Amniotic stem cell (primary cell): ENCODE data around the gene SSBP2.

ENCODE experiments used
- DNase-seq: peaks from one replicate; lab custom pipeline; 2025; lab: John Stamatoyannopoulos, UW

The SSBP2 gene

DNA sequence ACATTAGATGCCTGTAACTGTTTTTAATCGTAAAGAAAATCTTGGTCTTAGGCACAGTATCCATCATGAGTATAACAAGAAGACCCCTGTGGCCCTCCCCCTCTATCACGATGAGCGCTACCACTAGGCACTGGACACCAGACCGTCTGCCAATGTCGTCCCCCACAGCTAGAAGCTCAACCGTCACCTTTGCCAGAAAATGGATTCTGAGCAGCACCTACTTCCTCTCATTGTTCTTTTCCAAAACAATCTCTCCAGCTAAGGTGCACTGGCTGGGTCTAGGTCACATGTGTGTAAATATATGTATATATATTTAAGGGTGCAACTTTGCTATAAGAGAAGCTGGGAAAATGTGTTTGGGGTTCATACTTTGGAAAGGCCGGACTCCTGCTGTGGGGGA is 15.7 kb upstream of the SSBP2 start:
- no peak for DNase-seq

DNA sequence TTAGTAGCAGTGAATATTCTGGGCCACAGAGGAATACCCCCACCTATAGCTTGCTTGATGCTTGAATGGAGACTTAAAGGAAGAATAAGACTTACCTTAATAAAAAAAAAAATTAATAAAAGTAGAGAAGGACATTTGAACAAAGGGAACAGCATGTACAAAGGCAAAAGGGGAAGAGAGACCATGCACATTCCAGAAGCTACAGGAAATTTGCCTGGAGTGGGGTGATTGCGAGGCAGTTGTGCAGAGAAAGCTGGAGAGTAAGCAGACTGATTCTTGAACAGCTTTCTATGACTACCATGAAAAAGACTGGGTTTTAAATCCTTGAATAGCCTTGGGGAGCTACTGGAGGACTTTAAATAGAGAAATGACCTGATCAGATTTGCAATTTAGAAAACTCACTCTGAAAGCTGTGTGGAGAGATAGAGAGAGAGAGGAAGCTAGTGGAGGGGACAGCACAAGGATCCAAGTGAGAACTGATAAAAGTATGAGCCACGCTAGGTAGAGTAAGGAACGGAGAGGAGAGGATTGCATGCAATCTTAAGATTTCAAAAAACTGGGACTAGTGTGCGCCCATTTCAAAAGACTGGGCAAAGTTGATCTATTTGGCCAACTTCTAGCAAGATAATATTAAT is 12.5 kb upstream of the SSBP2 start:
- DNase-seq, result no peak

DNA sequence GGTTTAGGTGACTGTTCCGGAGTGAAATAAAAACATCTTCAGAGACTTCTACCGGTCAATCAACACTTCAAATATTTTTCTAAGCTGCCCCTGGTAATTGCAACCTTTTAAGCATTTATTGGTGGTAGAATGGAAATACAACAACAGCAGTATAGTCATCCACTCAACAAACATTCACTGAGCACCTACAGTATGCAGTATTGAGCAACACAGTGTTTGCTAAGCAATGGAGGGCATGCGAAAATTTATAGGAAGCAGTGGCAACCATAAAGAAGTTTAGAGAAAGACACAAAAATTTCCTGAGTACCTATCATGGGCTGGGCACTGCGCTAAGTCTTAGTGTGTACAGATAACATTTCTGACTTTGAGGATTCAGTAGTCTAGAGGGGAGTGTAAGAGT is 12.0 kb upstream of the SSBP2 start:
- no peak for DNase-seq

DNA sequence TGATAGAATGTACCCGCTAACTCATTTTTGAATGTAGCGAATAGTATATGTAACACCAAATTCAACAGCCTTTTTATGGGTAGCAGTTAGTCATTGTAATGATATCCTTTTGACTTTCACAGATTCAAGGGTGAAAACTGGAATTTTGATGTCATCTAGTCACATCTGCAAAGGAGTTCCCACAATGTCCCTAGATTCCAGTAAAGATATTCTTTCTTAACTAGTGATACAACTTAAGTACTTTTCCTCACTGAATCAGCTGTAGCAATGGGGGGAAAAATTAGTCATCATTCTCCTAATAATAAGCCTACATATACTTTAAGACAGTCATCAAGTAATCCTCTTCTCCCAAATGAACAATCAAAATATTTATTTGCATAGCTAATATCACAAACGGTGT is 11.5 kb upstream of the SSBP2 start:
- DNase-seq, result no peak

DNA sequence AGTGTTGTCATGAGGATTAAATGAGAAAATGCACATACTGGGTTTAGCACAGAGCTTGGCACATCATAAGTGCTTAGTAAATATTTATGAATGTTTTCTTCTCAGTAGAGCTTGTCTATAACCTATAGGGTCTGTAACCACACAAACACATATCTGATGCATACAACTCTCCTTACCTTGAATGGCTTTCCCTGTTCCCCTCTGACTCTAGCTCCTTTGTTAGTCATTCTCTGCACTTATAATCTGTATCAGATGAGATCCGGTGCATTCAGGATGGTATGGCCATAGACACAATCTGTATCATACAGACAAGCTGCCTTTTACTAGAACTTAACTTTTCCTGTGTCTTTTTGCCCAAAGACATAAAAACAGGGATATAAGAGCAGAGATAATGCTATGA is 11.1 kb upstream of the SSBP2 start:
- DNase-seq, result no peak

DNA sequence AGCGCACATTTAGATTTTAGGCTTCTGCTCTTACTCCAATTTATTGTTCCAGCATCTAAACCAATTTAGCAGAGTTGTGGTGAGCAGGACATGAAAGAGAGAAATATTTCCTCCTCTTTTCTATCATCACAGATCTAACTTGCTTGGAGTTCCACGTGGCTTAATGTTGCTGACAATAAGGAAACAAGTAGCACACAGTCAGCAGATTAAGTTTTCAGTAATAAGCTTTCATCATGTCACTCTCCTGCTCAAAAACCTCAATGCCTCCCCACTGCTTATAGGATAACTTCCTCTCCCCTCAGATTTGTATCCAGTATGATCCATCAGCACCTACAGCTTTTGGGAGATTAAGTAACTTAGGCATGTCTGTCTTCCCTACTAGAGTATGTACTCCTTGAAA is 10.4 kb upstream of the SSBP2 start:
- DNase-seq, result no peak

DNA sequence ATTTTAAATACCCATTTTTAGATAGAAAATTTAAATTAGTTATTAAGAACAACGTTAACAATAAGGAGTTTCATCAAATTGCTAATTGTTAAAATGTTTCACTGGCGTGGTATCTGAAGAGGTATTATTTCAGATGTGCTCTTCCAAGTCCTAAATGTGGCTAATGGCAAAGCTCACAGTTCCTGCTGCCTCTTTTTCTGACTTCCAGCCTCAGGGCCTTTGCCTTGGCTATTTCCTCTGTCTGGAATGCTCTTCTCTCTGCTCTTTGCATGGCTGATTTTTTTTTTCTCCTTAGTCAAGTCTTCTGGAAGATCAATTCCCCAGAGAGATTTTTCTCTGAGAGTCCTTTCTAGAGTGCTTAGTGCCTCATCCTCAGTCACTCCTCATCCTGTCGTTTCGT is 9.6 kb upstream of the SSBP2 start:
- DNase-seq, result no peak

DNA sequence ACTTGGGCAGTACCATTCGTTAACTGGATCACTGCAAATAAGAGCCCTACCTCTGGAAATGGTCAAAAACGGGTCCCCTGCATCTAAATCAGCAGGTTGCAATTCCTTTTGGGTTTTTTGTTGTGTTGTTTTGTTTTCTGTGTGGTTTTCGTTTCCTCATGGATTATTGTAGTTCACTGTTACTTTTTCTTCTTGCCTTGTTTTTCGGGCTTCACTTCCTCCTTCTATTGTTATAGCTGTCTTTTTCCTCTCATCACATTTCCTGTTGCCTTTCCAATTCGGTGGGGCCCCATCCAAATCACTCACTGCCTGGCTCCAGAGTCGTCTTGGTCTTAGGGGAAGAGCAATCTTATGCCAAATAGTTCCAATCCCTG is 8.7 kb upstream of the SSBP2 start:
- DNase-seq, result no peak

DNA sequence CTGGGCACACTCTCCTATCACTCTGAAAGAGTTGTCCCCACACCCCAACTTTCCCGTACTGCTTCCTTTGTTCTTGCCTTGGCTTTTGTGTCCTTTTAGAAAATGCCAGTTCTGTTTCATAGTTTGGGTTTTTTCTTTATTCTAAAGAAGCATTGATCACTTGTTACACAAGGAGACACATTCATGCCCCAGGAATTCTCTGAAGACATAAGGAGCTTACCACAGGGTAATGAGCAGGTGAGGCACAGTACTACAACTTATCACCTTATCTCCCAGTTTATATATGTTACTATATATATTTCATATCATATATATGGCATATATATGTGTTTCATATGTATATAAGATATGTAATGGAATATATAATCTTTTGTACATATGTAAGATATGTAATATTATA is 6.5 kb upstream of the SSBP2 start:
- no peak for DNase-seq

DNA sequence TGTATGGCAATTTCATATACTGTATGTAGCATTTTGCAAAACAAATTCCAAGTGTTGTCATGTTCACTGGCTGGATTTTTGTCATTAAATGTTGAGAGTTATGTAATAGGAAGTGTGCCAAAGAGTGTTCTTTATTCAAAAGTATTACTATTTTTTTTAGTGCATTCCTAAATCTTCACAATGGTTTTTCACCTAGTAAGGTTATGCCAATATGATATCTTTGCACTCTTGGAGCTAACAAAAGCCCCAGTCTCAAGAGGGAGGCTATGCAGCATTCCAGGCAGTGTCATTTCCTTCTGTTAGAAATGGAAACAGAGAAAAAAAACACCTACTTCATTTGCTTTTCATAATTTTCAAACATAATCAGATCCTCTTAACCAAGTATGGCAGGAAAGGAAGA is 5.1 kb upstream of the SSBP2 start:
- DNase-seq, result no peak

DNA sequence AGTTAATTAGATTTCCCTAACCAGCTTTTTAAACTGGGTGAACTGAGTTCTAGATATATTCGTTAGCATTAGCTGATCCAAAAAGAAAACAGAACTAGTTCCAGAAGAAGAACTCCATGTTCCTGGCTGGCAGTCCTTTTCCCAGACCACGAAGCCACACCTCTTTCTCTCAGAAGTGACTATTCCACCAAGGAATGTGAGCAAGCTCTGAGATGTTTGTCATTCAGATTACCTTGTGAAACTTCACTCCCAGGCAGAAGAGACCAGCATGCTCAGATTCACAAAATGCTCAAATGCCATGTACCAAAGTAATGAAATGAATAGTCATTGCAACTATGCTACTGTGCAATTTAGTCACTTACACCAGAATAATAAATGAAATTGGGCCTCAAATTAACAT is 4.4 kb upstream of the SSBP2 start:
- DNase-seq, result no peak

DNA sequence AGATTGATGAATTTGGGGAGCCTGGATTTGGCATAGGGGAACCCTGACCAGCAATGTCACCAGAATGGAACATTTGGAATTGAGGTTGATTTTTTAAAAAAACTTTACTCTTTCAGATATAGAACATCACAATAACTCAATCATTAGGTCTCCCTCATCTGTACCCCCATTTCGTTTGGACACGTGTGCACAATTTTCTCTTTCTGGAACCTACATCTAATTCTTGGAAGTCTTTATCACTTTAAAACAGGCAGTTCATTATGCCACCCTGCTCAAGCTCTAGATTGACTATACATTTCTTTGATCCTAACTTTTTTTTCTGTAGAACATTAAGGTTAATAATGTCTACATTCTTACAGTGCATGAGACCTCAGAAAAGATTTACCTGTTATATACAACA is 3.7 kb upstream of the SSBP2 start:
- DNase-seq, result no peak

DNA sequence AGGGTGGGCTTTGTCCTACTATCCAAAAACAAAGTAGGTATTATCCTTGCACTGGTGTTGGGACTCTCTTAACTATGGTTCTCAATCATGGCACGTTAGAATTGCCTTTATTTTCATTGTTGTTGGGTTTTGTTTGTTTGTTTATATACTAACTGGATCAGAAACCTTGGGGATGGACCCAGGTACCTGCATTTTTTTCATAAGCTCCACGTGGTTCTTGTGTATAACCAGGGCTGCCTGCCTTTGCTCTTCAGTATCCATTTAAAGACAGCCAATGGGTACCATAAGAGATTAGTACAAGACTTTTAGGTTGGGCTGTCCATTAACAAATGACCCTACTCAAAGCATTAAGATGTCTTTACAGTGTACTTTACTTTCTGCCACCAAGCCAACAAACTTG is 2.5 kb upstream of the SSBP2 start:
- no peak for DNase-seq

DNA sequence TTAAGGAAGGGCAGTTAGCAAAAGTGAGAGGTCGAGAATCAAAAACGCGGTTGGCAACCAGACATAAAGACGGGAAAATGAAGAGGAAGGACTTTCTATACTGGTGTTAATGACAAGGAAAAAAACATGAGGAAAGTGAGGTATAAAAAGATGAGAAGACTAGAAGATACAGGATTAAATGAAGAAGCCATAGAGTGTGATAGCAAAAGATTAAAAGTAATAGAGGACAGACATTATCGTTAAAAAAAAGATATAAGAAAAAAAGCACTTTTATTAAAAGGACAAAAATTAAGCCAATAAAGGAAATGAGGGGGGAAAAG is 1.7 kb upstream of the SSBP2 start:
- no peak for DNase-seq

DNA sequence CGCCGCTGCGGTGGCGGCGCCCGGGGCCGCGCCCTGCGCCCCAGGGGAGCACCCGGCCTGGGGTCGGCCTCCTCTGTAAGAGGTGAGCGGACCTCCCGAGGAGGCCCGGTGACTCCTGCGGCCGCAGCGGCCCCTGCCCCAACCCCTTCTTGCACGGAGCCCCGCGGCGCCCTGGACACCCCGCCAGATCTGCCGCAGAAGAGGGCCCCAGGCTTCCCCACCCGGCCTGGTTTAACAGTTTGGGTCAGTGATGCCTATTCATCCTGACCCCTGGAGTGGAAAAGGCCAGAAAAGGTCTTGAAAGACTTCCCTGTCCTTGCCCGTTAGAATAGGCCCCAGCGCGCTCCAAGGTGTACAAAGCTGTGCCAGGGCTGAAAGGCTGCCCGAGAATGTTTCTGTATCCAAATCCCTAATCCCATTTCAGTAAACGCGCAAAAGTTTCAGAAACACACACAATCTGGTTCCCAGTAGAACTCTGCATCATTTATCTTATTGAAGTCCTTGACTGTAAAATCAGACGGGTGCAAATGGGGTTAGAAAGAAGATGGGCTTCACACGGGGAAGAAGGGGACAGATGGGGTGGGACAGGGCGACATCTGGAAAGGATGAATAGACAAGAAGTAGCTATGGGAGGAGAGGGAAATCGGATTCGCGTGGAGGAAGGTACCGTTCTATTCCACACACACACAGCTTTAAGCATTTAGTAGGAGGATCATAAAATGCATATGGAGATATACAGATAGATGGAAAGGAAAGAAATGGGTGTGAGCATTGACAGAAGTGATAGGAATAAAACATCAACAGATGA is 1.1 kb upstream of the SSBP2 start:
- DNase-seq, result no peak

DNA sequence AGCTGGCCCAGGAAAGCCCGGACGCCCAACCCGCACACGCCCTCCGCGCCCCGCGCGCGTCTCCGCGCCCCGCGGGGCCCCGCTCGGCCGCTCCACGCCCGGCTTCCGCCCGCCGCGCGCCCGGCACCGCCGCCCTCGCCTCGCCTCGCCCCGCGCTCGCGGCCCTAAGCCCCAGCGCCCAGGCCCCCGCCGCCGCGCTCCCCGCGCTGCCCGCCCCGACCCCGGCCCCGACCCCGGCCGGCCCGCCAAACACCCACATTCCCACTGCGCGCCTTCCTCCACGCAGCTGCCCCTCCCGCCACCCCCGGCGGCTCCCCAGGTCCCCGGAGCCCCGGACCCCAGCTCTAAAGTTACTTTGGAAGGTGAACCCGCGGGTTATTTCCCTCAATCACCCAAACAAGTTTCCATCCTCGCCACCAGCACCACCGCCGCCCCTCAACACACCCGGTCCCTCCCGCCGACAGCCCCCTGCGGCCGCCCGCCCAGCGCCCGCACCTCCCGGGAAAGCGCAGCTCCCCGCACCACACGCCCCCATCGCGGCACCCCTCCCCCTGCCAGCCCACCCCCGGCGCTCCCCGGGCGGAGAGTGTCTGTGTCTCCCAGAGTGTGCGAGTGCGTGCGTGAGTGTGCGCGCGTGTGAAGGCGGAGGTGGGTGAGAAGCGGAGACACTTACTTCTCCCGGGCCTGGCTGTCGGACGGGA is 439 bp downstream of the SSBP2 start:
- no peak for DNase-seq

DNA sequence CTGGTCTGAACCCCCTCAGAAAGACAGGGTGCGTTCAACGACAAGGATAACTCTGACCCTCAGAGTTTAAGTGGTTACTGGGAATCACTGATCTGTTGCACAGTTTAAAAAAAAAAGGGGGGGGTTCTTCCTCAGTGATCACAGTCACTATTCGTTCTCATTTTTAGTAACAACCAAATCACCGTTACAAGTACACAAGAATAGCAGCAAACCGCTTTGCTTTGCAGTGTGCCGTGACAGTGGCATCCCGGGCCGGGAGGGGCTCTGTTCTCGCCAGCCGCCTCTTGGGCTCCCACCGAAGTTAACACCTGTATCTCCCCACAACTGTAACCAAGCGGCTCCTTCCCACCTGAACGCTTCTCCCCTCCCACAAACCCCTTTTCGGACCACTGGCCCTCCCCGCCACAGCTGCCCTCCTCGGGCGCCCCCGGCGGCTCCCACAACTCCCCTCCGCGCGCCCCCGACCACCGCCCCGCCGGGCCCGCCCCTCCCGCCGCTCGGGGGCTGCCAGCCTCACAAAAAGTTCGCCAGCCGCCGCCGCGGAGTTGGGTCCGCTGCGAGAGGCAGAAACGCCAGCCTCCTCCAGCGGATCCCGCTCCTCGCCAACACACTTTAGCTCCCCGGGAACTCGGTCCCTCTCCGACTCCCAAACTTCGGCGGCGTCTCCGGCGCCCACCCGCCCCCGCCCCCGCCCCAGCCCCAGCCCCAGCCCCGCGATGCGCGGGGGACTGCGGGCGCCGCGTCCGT is 1.2 kb downstream of the SSBP2 start:
- DNase-seq, result no peak

DNA sequence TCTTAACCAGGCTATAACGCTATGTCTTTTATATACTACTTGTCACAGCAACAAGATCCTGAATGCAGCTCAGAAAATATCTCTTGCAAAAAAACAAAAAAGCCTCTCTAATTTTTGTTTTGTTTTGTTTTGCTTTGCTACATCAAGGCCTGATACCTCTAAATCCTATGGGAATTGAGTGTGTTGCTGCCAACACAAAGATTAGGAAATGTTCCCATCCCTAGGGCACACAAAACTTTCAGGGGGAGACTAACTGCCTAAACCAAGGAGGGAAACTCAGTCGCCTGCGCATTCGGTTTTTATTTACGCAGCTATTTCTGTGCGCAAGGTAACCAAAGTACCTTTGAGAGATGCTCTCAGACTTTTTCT is 1.7 kb downstream of the SSBP2 start:
- no peak for DNase-seq

DNA sequence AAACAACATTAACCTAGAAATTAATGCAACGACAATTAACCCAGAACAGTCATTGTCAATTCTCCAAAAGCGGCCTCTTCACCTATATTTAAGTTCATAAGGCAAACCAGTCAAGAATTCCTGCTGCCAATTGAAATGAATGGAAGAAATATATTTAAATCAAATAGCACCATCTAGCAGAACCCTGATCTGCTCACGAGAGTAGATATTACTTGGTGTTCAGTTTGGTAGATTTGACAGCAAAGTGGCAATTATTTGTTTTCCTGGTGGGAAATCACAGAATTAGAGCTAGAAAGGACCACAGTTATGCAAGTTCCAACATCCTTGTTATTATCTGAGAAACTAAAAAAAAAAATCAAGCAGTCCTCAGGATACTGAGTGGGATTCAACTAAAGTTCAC is 2.3 kb downstream of the SSBP2 start:
- no peak for DNase-seq

DNA sequence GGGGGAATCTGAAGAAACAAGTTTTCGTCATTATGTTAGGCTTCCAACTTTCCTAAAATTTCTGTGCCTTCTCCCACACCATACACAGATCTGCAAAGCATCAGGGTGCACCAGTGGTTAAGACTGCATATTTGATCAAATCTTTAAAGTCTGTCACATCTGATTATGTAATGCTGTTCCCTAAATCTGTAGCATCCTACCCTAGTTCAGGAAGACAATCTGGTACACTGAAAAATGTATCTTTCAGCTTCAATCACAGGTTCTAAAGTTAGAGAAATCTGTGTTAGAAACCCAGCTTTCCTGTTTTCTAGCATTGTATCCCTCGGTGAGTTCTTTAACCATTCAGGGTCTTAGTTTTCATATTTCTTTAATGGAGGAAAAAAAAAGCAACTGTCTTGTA is 3.9 kb downstream of the SSBP2 start:
- DNase-seq, result no peak

DNA sequence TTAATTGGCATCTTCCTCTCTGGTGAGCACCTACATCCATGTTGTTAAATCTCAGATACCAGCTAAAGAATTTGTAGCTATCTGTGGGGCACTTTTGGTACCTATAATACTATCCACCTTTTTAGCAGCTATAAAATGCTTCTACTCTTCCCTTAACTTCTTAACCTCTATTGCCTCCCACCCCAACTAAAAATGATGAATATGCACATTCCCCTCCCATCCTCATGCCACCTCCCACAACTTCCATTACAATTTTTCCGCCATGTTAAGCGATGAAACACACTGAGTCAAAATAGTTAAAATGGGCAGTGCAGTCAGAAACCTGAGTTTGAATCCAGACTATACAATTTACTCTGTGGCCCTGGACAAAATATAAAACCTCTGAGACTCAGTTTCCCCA is 10.1 kb downstream of the SSBP2 start:
- no peak for DNase-seq

DNA sequence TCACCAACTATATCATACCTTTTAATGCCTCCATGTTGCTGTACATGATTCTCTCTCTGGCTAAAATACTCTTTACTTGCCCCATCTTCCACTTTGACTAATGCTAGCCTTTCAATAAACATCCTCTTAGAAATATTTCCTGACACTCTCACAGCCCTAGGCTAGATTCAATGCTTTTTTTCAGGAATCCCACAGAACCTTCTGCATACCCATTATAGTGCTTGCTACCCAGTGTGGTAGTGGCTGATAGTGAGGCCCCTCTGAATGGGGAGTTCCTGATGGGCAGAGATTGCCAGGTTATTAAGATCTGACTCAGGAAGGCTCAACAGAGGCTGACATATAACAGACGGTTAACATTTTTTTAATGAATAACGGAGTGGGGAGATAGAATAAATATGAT is 11.6 kb downstream of the SSBP2 start:
- no peak for DNase-seq

DNA sequence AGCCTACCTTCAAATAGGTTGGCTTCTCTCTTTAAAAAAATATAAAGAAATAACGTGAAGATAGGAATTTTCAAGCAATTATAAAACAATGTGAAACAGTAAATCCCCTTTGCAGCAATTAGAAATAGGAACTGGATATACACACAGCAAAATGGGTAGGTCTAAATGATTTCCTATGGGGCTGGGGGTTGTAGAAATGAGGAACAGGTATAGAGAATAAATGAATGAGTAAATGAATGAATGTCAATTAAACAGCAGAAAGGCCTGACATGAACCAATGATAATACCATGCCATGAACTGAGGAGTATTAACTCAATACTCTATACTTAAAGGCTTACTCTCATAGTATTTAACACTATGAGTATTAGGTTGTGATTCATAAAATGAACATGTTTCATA is 21.6 kb downstream of the SSBP2 start:
- no peak for DNase-seq
